SK-MEL-5 (cell line): ENCODE measurements around the gene UBE2G1. TPM values are rescaled to one million over a fixed set of nuclear protein-coding genes. Genes with fewer than 3 reads are reported as not detected.

Experiments
- DNase-seq: peaks from one replicate; pipeline ENCODE4 v3.0.0-alpha.2; 2016; ENCODE audit warnings: low read depth, low spot score
- in situ Hi-C: cut with HindIII; loops from 2 replicates; pipeline ENCODE4 v1.10.0; 2016; ENCODE audit warnings: low sequenced_read_pairs, high pct_unique_total_duplicates, low pct_unique_long_range_greater_than_20kb
- total RNA-seq: library from RNA; depleted of rRNA; stranded (reverse); fragments of >200 nt; shearing (Covaris generic); gene quantifications from 2 replicates; pipeline ENCODE4 v1.2.3, GENCODE V29; 2014

The UBE2G1 gene
- total RNA-seq, 1 experiment from 2014 or later: 57.0 TPM

- in situ Hi-C loops: no loop called here
Measured at GRCh38 chr17:4318596-4318995, 47.9 kb downstream of the UBE2G1 start.

GRCh38 chr17:4318186-4318585, 48.3 kb downstream of the UBE2G1 start:
- DNase-seq: no peak
- in situ Hi-C loops: no loop called here

More at GRCh38 chr17:4318596-4318995, 47.9 kb downstream of the UBE2G1 start:
- peak; percentile 28 for DNase-seq

- in situ Hi-C loops: no loop called here
- DNase-seq: no peak
Measured at GRCh38 chr17:4317610-4318009, 48.9 kb downstream of the UBE2G1 start.

- no peak for DNase-seq
- in situ Hi-C loops: no loop called here
Measured at GRCh38 chr17:4316648-4317047, 49.8 kb downstream of the UBE2G1 start.

GRCh38 chr17:4314618-4315017, 51.9 kb downstream of the UBE2G1 start:
- no peak for DNase-seq
- in situ Hi-C loops: no loop called here

GRCh38 chr17:4314179-4314578, 52.3 kb downstream of the UBE2G1 start:
- DNase-seq: no peak
- in situ Hi-C loops: no loop called here

GRCh38 chr17:4313221-4314114, 53.0 kb downstream of the UBE2G1 start:
- in situ Hi-C loops: no loop called here
- DNase-seq: no peak

- DNase-seq: peak; percentile 34
- in situ Hi-C loops: no loop called here
Measured at GRCh38 chr17:4310354-4311060, 56.0 kb downstream of the UBE2G1 start.

GRCh38 chr17:4309897-4310296, 56.6 kb downstream of the UBE2G1 start:
- no peak for DNase-seq
- in situ Hi-C loops: no loop called here

- in situ Hi-C loops: no loop called here
Measured at GRCh38 chr17:4307179-4307930, 59.1 kb downstream of the UBE2G1 start.

GRCh38 chr17:4305224-4305623, 61.3 kb downstream of the UBE2G1 start:
- in situ Hi-C loops: no loop called here

More at GRCh38 chr17:4307179-4307930, 59.1 kb downstream of the UBE2G1 start:
- no peak for DNase-seq

GRCh38 chr17:4304417-4305027, 62.0 kb downstream of the UBE2G1 start:
- in situ Hi-C loops: no loop called here
- DNase-seq: peak; percentile 72

More at GRCh38 chr17:4305224-4305623, 61.3 kb downstream of the UBE2G1 start:
- no peak for DNase-seq

- in situ Hi-C loops: no loop called here
- peak; percentile 51 for DNase-seq
Measured at GRCh38 chr17:4301066-4301465, 65.4 kb downstream of the UBE2G1 start.

GRCh38 chr17:4297351-4297750, 69.1 kb downstream of the UBE2G1 start:
- in situ Hi-C loops: no loop called here
- peak; percentile 63 for DNase-seq

GRCh38 chr17:4295686-4296085, 70.8 kb downstream of the UBE2G1 start:
- in situ Hi-C loops: no loop called here
- DNase-seq: no peak

GRCh38 chr17:4293572-4293971, 72.9 kb downstream of the UBE2G1 start:
- in situ Hi-C loops: no loop called here
- DNase-seq: no peak

GRCh38 chr17:4287710-4288109, 78.8 kb downstream of the UBE2G1 start:
- in situ Hi-C loops: no loop called here
- DNase-seq: no peak

GRCh38 chr17:4276514-4276913, 90.0 kb downstream of the UBE2G1 start:
- no peak for DNase-seq
- in situ Hi-C loops: no loop called here
